SU-DHL-6 (cell line): ENCODE measurements around the gene TP63.

ENCODE experiments used
- H2AFZ ChIP-seq: fragments of 200-600 bp; sonication (generic); 2 replicates; pipeline ENCODE4 v1.6.1; 2014; ENCODE audit warnings: low read depth, mild to moderate bottlenecking, moderate library complexity, mixed read lengths, antibody characterized with exemption, low read length; ENCODE audit not compliant: severe bottlenecking
- H3F3A ChIP-seq: fragments of 200-600 bp; shearing (Covaris generic); 2 replicates; pipeline ENCODE4 v1.6.0; 2016; ENCODE audit warnings: antibody characterized with exemption, mild to moderate bottlenecking; ENCODE audit not compliant: insufficient read depth
- H3K27ac ChIP-seq: fragments of 200-600 bp; sonication (generic); 2 replicates; pipeline ENCODE4 v1.5.1; 2016; ENCODE audit warnings: low read depth, mild to moderate bottlenecking, low read length, moderate library complexity, mixed read lengths
- H3K27me3 ChIP-seq: fragments of 200-600 bp; sonication (generic), shearing (Covaris generic); 2 replicates; pipeline ENCODE4 v1.6.0; 2014; ENCODE audit warnings: mild to moderate bottlenecking, low read length
- H3K36me3 ChIP-seq: fragments of 200-600 bp; sonication (generic); 2 replicates; pipeline ENCODE4 v1.6.1; 2014; ENCODE audit warnings: mild to moderate bottlenecking, low read length, mixed read lengths
- H3K4me2 ChIP-seq: fragments of 300-600, 200-600 bp; shearing (Covaris generic), sonication (generic); 2 replicates; pipeline ENCODE4 v1.6.0; 2014; ENCODE audit warnings: low read length, low read depth, mild to moderate bottlenecking; ENCODE audit not compliant: poor library complexity, severe bottlenecking
- H3K4me3 ChIP-seq: fragments of 200-600 bp; sonication (generic); 2 replicates; pipeline ENCODE4 v1.5.1; 2014; ENCODE audit warnings: antibody characterized with exemption, low read length, mild to moderate bottlenecking, mixed read lengths; ENCODE audit not compliant: insufficient read depth, poor library complexity, severe bottlenecking
- H3K79me2 ChIP-seq: fragments of 200-600 bp; sonication (generic); 2 replicates; pipeline ENCODE4 v1.6.1; 2014; ENCODE audit warnings: mild to moderate bottlenecking, low read length, moderate library complexity; ENCODE audit not compliant: insufficient read depth
- H3K9ac ChIP-seq: fragments of 200-600 bp; sonication (generic); 2 replicates; pipeline ENCODE4 v1.7.0; 2014; ENCODE audit warnings: mild to moderate bottlenecking, low read length
- H3K9me2 ChIP-seq: fragments of 200-600 bp; sonication (generic); replicated peaks from 2 replicates; pipeline ENCODE4 v1.6.1; 2014; ENCODE audit warnings: low read length; ENCODE audit not compliant: insufficient read depth
- H3K9me3 ChIP-seq: fragments of 200-600 bp; sonication (generic); 2 replicates; pipeline ENCODE4 v1.6.1; 2014; ENCODE audit warnings: low read length, mixed read lengths; ENCODE audit not compliant: insufficient read depth
- H4K20me1 ChIP-seq: fragments of 200-600 bp; sonication (generic); 2 replicates; pipeline ENCODE4 v1.6.1; 2014; ENCODE audit warnings: low read depth, mild to moderate bottlenecking, antibody characterized with exemption, low read length, moderate library complexity, mixed read lengths
- EZH2phosphoT487 ChIP-seq: fragments of 200-600 bp; sonication (generic), shearing (Covaris generic); conservative IDR thresholded peaks from 2 replicates; pipeline ENCODE4 v1.6.1; 2018; ENCODE audit warnings: mild to moderate bottlenecking, antibody characterized with exemption, low read length, moderate library complexity, mixed read lengths
- TF ChIP-seq, protein P1 (sequence below): fragments of 200-600 bp; sonication (generic); IDR thresholded peaks from one replicate; pipeline ENCODE4 v1.5.1; 2017; ENCODE audit warnings: antibody characterized with exemption, mild to moderate bottlenecking, low read length, moderate library complexity; ENCODE audit not compliant: insufficient read depth, poor library complexity, severe bottlenecking

The TP63 gene

DNA sequence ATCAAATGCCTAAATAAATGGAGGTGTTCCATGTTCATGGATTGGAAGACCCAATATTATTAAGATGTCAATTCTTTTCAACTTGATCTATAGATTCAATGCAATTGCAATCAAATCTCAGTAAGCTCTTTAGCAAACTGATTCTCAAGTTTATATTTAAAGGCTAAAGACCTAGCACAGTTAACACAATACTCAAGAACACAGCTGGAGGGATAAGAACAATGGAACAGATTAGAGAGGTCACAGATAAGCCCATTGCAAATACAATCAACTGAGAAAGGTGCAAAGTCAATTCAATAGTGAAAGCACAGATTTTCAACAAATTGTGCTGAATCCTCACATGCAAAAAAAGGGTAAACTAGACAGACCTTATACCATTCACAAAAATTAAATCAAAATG lies 290.6 kb downstream of the TP63 start:
- no peaks in the 10 kb centered on the region for H3K9me2 ChIP-seq
- no peaks in the 10 kb centered on the region for H3K27me3 ChIP-seq
- H3K9ac ChIP-seq = no peak overlapping the region
- TF ChIP-seq EZH2phosphoT487 = no peak
- TF ChIP-seq, protein P1, sequence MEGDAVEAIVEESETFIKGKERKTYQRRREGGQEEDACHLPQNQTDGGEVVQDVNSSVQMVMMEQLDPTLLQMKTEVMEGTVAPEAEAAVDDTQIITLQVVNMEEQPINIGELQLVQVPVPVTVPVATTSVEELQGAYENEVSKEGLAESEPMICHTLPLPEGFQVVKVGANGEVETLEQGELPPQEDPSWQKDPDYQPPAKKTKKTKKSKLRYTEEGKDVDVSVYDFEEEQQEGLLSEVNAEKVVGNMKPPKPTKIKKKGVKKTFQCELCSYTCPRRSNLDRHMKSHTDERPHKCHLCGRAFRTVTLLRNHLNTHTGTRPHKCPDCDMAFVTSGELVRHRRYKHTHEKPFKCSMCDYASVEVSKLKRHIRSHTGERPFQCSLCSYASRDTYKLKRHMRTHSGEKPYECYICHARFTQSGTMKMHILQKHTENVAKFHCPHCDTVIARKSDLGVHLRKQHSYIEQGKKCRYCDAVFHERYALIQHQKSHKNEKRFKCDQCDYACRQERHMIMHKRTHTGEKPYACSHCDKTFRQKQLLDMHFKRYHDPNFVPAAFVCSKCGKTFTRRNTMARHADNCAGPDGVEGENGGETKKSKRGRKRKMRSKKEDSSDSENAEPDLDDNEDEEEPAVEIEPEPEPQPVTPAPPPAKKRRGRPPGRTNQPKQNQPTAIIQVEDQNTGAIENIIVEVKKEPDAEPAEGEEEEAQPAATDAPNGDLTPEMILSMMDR = no peak
- no peaks in the 10 kb centered on the region for H3K36me3 ChIP-seq
- no peak overlapping the region for H2AFZ ChIP-seq
- no peaks in the 10 kb centered on the region for H3F3A ChIP-seq
- H3K4me3 ChIP-seq = no peak overlapping the region
- no peaks in the 10 kb centered on the region for H4K20me1 ChIP-seq
- H3K9me3 ChIP-seq = no peaks in the 10 kb centered on the region
- H3K27ac ChIP-seq = no peak overlapping the region
- H3K4me2 ChIP-seq = no peak overlapping the region
- no peaks in the 10 kb centered on the region for H3K79me2 ChIP-seq

DNA sequence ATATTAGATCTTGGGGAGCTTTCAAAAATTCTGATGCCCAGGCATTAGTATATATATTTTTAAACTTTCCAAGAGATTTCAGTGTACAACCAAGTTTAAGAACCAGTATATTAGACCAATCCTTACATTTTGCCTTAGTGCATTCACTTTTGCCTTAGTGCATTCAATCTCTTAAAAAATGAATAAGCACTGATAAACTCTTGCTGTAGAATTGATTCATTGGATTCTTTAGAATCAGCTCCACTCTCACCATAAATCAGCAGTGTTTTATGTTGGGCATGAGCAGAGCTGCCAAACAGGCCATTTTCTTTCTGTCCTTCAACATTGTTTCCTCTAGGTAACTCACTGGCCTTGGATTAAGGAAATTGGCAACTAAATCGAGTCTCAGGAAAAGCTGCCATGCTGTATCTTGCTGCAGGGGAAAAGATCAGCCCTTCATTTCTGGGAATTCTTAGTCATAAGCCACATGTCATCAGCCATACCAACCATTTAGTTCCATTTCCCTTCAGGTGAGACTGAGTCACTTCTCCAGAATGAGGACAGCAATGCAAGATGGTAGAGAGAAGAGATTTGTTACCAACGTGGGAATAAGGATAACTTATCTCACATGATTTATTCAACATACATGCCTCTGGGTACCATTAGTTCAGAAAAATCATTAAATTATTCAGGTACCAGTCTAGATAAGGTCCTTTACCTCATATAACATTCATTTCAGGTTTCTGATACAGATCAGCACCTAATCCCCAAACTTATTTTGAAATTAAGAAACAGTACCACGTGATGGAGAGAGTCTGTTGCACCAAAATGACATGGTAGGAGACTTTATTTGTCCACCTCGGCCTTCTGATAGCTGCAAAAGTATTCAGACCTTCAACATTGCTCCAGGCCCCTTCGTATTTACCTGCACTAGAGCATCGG lies 297.0 kb downstream of the TP63 start:
- H3K9ac ChIP-seq = no peak overlapping the region
- no peaks in the 10 kb centered on the region for H4K20me1 ChIP-seq
- no peak overlapping the region for H3K27ac ChIP-seq
- no peak overlapping the region for H3K4me2 ChIP-seq
- H3F3A ChIP-seq = no peaks in the 10 kb centered on the region
- no peak overlapping the region for H2AFZ ChIP-seq
- no peaks in the 10 kb centered on the region for H3K79me2 ChIP-seq
- no peak overlapping the region for H3K4me3 ChIP-seq
- no peak for TF ChIP-seq EZH2phosphoT487
- TF ChIP-seq, protein P1 = no peak
- no peaks in the 10 kb centered on the region for H3K27me3 ChIP-seq
- no peaks in the 10 kb centered on the region for H3K36me3 ChIP-seq
- no peaks in the 10 kb centered on the region for H3K9me2 ChIP-seq
- H3K9me3 ChIP-seq = no peaks in the 10 kb centered on the region

DNA sequence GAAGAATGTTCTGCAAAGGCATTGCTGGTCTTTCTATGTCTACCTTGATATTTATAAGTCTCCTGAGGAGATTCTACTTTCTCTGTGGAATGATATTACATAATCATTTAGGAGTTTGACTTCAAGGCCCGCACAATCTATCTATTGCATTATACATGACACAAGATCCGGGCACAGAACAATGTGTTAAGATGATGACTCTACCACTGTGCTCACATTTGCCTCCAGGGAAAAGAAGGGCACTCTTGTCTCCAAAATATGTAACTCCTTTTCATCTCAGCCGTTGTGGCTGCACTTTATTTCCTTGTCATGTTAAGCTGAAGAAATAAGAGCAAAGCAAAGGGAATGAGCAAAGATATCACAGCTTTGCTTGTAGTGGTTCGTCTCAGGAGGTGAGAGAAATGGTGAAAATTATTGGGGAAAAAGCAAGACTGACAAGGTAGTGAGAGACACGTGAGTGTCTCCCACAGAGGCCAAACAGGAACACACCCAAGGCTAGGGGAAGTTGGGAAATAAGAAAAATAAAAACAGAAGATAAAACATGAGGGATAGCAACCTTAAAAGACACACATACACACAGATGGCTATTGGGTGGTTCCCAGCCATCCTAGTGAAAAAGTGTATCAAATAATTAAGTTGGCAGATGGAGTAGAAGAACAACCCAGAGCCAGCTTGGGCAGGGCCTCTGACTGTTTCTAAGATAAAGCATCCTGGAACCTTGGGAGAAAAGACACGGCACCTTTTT lies 305.2 kb downstream of the TP63 start:
- Histone ChIP-seq H3K27ac (no peak overlapping the region), H3K9ac (no peak overlapping the region), H3K27me3 (no peaks in the 10 kb centered on the region), H3K79me2 (no peaks in the 10 kb centered on the region), H3F3A (no peaks in the 10 kb centered on the region), H2AFZ (no peak overlapping the region), H3K4me2 (no peak overlapping the region), H4K20me1 (no peaks in the 10 kb centered on the region), H3K9me3 (no peaks in the 10 kb centered on the region), H3K4me3 (no peak overlapping the region), H3K9me2 (no peaks in the 10 kb centered on the region), H3K36me3 (no peaks in the 10 kb centered on the region)
- TF ChIP-seq, protein P1 = no peak
- no peak for TF ChIP-seq EZH2phosphoT487
